ENCODE measurements around the gene PPP2R2D. TPM values are rescaled to one million over a fixed set of nuclear protein-coding genes. Genes with fewer than 3 reads are reported as not detected.

PPP2R2D gene
- total RNA-seq, 1 experiment from 2014 or later: 23.5 TPM

DNA sequence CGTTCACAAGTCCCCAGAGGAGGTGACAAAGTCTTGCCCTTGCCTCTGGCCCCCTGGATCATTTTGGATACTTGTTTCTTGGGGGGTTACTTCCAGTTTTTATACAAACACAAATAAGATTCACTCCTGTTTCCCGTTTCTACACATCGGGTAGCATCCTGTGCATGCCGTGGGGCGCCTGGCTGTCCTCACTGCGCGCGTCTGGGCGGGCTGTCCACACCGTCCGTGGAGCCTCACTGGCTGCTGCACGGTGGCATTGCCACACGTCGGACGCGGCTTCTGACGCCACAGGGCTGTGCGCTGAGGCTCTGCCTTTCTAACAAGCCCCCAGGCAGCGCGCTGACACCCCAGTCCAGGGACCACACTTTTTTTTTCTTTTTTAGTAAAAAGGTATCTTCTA lies 62.5 kb downstream of the PPP2R2D start:
- Histone ChIP-seq H2AFZ (no peak overlapping the region), H3K27ac (no peak overlapping the region), H3K36me3 (ENCODE audit: low read depth) (no peaks in the 10 kb centered on the region), H3K9me2 (ENCODE audit: insufficient read depth) (no peaks in the 10 kb centered on the region), H3K4me1 (replicated peaks; ENCODE audit: insufficient read depth) (no peaks in the 10 kb centered on the region), H3K4me3 (no peak overlapping the region), H3K4me2 (no peak overlapping the region), H3K79me2 (ENCODE audit: low read depth) (no peaks in the 10 kb centered on the region), H3K27me3 (ENCODE audit: insufficient read depth, low read depth) (no peaks in the 10 kb centered on the region), H3K9me3 (ENCODE audit: insufficient read depth, low read depth) (no peaks in the 10 kb centered on the region), H3F3A (ENCODE audit: insufficient read depth, low read depth) (no peaks in the 10 kb centered on the region), H4K20me1 (ENCODE audit: insufficient read depth) (no peaks in the 10 kb centered on the region)
- TF ChIP-seq, protein P1, sequence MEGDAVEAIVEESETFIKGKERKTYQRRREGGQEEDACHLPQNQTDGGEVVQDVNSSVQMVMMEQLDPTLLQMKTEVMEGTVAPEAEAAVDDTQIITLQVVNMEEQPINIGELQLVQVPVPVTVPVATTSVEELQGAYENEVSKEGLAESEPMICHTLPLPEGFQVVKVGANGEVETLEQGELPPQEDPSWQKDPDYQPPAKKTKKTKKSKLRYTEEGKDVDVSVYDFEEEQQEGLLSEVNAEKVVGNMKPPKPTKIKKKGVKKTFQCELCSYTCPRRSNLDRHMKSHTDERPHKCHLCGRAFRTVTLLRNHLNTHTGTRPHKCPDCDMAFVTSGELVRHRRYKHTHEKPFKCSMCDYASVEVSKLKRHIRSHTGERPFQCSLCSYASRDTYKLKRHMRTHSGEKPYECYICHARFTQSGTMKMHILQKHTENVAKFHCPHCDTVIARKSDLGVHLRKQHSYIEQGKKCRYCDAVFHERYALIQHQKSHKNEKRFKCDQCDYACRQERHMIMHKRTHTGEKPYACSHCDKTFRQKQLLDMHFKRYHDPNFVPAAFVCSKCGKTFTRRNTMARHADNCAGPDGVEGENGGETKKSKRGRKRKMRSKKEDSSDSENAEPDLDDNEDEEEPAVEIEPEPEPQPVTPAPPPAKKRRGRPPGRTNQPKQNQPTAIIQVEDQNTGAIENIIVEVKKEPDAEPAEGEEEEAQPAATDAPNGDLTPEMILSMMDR (conservative IDR thresholded peaks at IDR 0.05): no peak
- TF ChIP-seq EZH2 (IDR thresholded peaks at IDR 0.05; ENCODE audit: low read depth): no peak
- intact Hi-C loops (cut with micrococcal nuclease; ENCODE audit: unreplicated experiment): no loop called here
- BruUV-seq (replicated peaks): no TSS peak
- ChIA-PET CTCF (no interaction called here), POLR2A (ENCODE audit: unreplicated experiment) (no interaction called here)
- DNase-seq: no peak

DNA sequence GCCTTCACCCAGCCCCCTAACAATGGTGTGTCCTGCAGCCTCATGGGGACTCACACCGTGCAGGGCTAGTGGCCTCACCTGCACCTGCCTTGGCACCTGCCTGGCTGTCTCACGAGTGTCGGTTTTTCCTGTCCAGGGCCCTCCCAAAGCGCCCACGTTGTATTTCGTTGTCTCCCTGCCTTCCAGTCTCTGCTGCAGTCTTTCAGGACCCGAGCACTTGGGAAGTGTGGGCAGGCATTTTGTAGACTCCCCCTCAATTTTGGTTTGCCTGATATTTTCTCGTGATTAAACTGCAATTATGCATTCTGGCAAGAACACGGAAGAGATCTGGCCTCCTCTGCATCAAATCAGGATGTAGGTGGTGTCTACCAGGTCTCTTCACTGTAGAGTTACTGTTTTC lies 63.0 kb downstream of the PPP2R2D start:
- no peak overlapping the region for H3K4me2 ChIP-seq
- H3F3A ChIP-seq (ENCODE audit: insufficient read depth, low read depth): no peaks in the 10 kb centered on the region
- no peak overlapping the region for H3K27ac ChIP-seq
- DNase-seq: no peak
- no peaks in the 10 kb centered on the region for H3K9me2 ChIP-seq (ENCODE audit: insufficient read depth)
- no peaks in the 10 kb centered on the region for H3K79me2 ChIP-seq (ENCODE audit: low read depth)
- ChIA-PET CTCF (no interaction called here), POLR2A (ENCODE audit: unreplicated experiment) (no interaction called here)
- no peaks in the 10 kb centered on the region for H3K4me1 ChIP-seq (replicated peaks; ENCODE audit: insufficient read depth)
- H3K36me3 ChIP-seq (ENCODE audit: low read depth): no peaks in the 10 kb centered on the region
- H3K27me3 ChIP-seq (ENCODE audit: insufficient read depth, low read depth): no peaks in the 10 kb centered on the region
- no peak overlapping the region for H2AFZ ChIP-seq
- intact Hi-C loops (cut with micrococcal nuclease; ENCODE audit: unreplicated experiment): no loop called here
- no peaks in the 10 kb centered on the region for H4K20me1 ChIP-seq (ENCODE audit: insufficient read depth)
- H3K9me3 ChIP-seq (ENCODE audit: insufficient read depth, low read depth): no peaks in the 10 kb centered on the region
- TF ChIP-seq, protein P1 (conservative IDR thresholded peaks at IDR 0.05): no peak
- no peak for TF ChIP-seq EZH2 (IDR thresholded peaks at IDR 0.05; ENCODE audit: low read depth)
- no peak overlapping the region for H3K4me3 ChIP-seq
- BruUV-seq (replicated peaks): no TSS peak

DNA sequence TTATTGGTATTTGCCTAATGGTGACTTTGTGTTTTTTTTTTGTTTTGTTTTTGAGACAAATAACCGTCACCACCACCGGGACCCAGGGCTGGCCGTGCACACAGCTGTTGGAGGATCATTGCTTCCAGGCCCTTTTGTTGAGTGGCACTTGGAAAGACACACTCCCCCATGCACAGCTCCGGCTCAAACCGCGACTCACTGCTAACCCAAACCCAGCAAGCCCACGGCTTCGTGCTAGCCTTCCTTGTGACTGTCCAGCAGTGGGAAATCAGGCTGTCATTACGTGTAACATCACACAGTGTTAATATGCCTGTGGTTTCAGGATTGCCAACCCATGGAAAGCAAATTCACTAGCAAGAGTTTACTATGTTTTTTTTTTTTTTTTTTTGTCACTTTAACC lies 63.5 kb downstream of the PPP2R2D start:
- intact Hi-C loops (cut with micrococcal nuclease; ENCODE audit: unreplicated experiment): no loop called here

More for the DNA sequence above, 63.5 kb downstream of the PPP2R2D start:
- no peak overlapping the region for H3K27ac ChIP-seq
- no peaks in the 10 kb centered on the region for H3K36me3 ChIP-seq (ENCODE audit: low read depth)
- no peaks in the 10 kb centered on the region for H4K20me1 ChIP-seq (ENCODE audit: insufficient read depth)
- no peaks in the 10 kb centered on the region for H3K9me3 ChIP-seq (ENCODE audit: insufficient read depth, low read depth)
- ChIA-PET POLR2A (ENCODE audit: unreplicated experiment) (no interaction called here), CTCF (no interaction called here)
- no peaks in the 10 kb centered on the region for H3K27me3 ChIP-seq (ENCODE audit: insufficient read depth, low read depth)
- H3K4me3 ChIP-seq: no peak overlapping the region
- H3K4me2 ChIP-seq: no peak overlapping the region
- H2AFZ ChIP-seq: no peak overlapping the region
- TF ChIP-seq EZH2 (IDR thresholded peaks at IDR 0.05; ENCODE audit: low read depth): no peak
- TF ChIP-seq, protein P1 (conservative IDR thresholded peaks at IDR 0.05): no peak
- H3K4me1 ChIP-seq (replicated peaks; ENCODE audit: insufficient read depth): no peaks in the 10 kb centered on the region
- no peaks in the 10 kb centered on the region for H3K9me2 ChIP-seq (ENCODE audit: insufficient read depth)
- no TSS peak for BruUV-seq (replicated peaks)
- no peaks in the 10 kb centered on the region for H3K79me2 ChIP-seq (ENCODE audit: low read depth)
- H3F3A ChIP-seq (ENCODE audit: insufficient read depth, low read depth): no peaks in the 10 kb centered on the region
- DNase-seq: no peak

Data from PC-9 (cell line).